Karpas-422 (cell line): ENCODE data around the gene CFAP70. TPM values are rescaled to one million over a fixed set of nuclear protein-coding genes. Genes with fewer than 3 reads are reported as not detected.

Experiments
- DNase-seq: peaks from one replicate; pipeline ENCODE4 v3.0.0-alpha.2; 2015
- H2AFZ ChIP-seq: fragments of 200-600 bp; sonication (generic); 2 replicates; pipeline ENCODE4 v1.6.1; 2014; ENCODE audit warnings: antibody characterized with exemption, low read length, mixed read lengths
- H3K27ac ChIP-seq: fragments of 200-600 bp; sonication (generic); 2 replicates; pipeline ENCODE4 v1.5.1; 2014; ENCODE audit warnings: mild to moderate bottlenecking, low read length, moderate library complexity
- H3K27me3 ChIP-seq: fragments of 200-600 bp; sonication (generic); 2 replicates; pipeline ENCODE4 v1.6.1; 2014; ENCODE audit warnings: low read length, mixed read lengths
- H3K36me3 ChIP-seq: fragments of 200-600 bp; sonication (generic); 2 replicates; pipeline ENCODE4 v1.6.1; 2014; ENCODE audit warnings: low read length, mixed read lengths; ENCODE audit not compliant: insufficient read depth
- H3K4me1 ChIP-seq: fragments of 200-600 bp; sonication (generic); 2 replicates; pipeline ENCODE4 v1.6.1; 2014; ENCODE audit warnings: mild to moderate bottlenecking, low read length, mixed read lengths
- H3K4me2 ChIP-seq: fragments of 200-600 bp; sonication (generic); 2 replicates; pipeline ENCODE4 v1.6.1; 2014; ENCODE audit warnings: low read length, low read depth, mild to moderate bottlenecking; ENCODE audit not compliant: poor library complexity, severe bottlenecking
- H3K4me3 ChIP-seq: fragments of 200-600 bp; sonication (generic); 2 replicates; pipeline ENCODE4 v1.5.1; 2014; ENCODE audit warnings: mild to moderate bottlenecking, antibody characterized with exemption, low read length, mixed read lengths
- H3K79me2 ChIP-seq: fragments of 200-600 bp; sonication (generic); 2 replicates; pipeline ENCODE4 v1.6.1; 2014; ENCODE audit warnings: mild to moderate bottlenecking, low read length, mixed read lengths
- H3K9ac ChIP-seq: fragments of 200-600 bp; sonication (generic); 2 replicates; pipeline ENCODE4 v1.6.0; 2014; ENCODE audit warnings: low read length
- H3K9me2 ChIP-seq: fragments of 200-600 bp; sonication (generic), shearing (Covaris generic); replicated peaks from 2 replicates; pipeline ENCODE4 v1.6.0; 2014; ENCODE audit warnings: mild to moderate bottlenecking, low read length, moderate library complexity; ENCODE audit not compliant: insufficient read depth
- H3K9me3 ChIP-seq: fragments of 300-700, 200-600 bp; sonication (generic); 2 replicates; pipeline ENCODE4 v1.6.1; 2014; ENCODE audit warnings: low read length, mixed read lengths
- H4K20me1 ChIP-seq: fragments of 200-600 bp; sonication (generic); 2 replicates; pipeline ENCODE4 v1.6.1; 2014; ENCODE audit warnings: mild to moderate bottlenecking, antibody characterized with exemption, low read length, low read depth; ENCODE audit not compliant: insufficient read depth
- small RNA-seq: library from RNA; depleted of rRNA; stranded (forward); fragments of <200 nt; gene quantifications from one replicate; pipeline ENCODE3, GENCODE V24; 2014
- total RNA-seq: library from RNA; depleted of rRNA; stranded (reverse); fragments of >200 nt; shearing (Covaris generic); gene quantifications from 2 replicates; pipeline ENCODE4 v1.2.3, GENCODE V29; 2014; ENCODE audit warnings: low replicate concordance; rRNA removed

The CFAP70 gene
- total RNA-seq, 1 experiment from 2014 or later: 14.4 TPM

DNA sequence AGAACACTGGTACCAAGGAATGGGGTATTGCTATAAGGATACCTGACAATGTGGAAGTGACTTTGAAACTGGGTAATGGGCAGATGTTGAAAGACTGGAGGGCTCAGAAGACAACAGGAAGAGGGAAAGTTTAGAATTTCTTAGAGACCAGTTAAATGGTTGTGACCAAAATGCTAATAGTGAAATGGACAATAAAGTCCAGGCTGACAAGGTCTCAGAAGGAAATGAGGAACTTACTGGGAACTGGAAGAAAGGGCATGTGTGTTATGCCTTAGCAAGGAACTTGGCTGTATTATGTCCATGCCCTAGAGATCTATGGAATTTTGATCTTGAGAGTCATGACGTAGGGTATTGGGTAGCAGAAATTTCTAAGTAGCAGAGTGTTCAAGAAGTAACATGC, 152.8 kb downstream of the CFAP70 start:
- Histone ChIP-seq H3K9me3 (no peaks in the 10 kb centered on the region), H3K9ac (no peak overlapping the region), H3K27me3 (no peaks in the 10 kb centered on the region), H3K4me3 (no peak overlapping the region), H4K20me1 (no peaks in the 10 kb centered on the region), H3K27ac (no peak overlapping the region), H3K9me2 (no peaks in the 10 kb centered on the region), H2AFZ (no peak overlapping the region), H3K36me3 (peaks cover 8% of the 10 kb centered on the region; the same call in 1 of the 2 replicates), H3K4me1 (no peaks in the 10 kb centered on the region), H3K79me2 (no peaks in the 10 kb centered on the region), H3K4me2 (no peak overlapping the region)
- no peak for DNase-seq

DNA sequence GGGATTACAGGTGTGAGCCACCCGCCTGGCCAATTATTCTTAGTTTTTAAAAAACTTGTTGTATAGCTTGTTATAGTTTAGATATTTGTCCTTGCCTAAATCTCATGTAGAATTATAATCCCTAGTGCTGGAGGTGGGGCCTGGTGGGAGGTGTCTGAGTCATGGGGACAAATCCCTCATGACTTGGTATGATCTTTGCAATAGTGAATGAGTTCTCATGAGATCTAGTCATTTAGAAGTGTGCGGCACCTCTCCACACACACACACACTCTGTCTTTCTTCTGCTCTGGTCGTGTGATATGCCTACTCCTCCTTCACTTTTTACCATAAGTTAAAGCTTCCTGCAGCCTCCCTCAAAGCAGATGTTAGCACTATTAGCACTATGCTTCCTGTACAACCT, 153.6 kb downstream of the CFAP70 start:
- no peaks in the 10 kb centered on the region for H3K79me2 ChIP-seq
- no peak overlapping the region for H3K4me3 ChIP-seq
- H2AFZ ChIP-seq: no peak overlapping the region
- no peaks in the 10 kb centered on the region for H4K20me1 ChIP-seq
- H3K27ac ChIP-seq: no peak overlapping the region
- H3K9me3 ChIP-seq: no peaks in the 10 kb centered on the region
- H3K9ac ChIP-seq: no peak overlapping the region
- H3K36me3 ChIP-seq: peaks cover 8% of the 10 kb centered on the region; the same call in 1 of the 2 replicates
- H3K9me2 ChIP-seq: no peaks in the 10 kb centered on the region
- DNase-seq: no peak
- H3K4me1 ChIP-seq: no peaks in the 10 kb centered on the region
- no peaks in the 10 kb centered on the region for H3K27me3 ChIP-seq
- no peak overlapping the region for H3K4me2 ChIP-seq

Small RNAs within 50 kb of the gene (small RNA-seq; reads per million reads assigned to genes)
- gene RF00019 (not detected), gene RNU6-833P (not detected)

Other genes starting within 250 kb of the CFAP70 start
- 1.3 and 2.7 TPM in 2 replicates for gene NUDT13, start 248.4 kb downstream of the CFAP70 start, total RNA-seq
- gene ECD, start 190.9 kb downstream of the CFAP70 start, total RNA-seq: 21.9 and 36.8 TPM in 2 replicates
- 18.7 and 31.5 TPM in 2 replicates for gene FAM149B1, start 190.7 kb downstream of the CFAP70 start, total RNA-seq
- gene DNAJC9, start 111.6 kb downstream of the CFAP70 start, total RNA-seq: 31.7 and 44.1 TPM in 2 replicates
- 78.2 and 88.2 TPM in 2 replicates for gene MRPS16, start 106.2 kb downstream of the CFAP70 start, total RNA-seq
- 56.2 and 90.9 TPM in 2 replicates for gene ANXA7, start 55.2 kb upstream of the CFAP70 start, total RNA-seq
- 2.7 and 5.7 TPM in 2 replicates for gene MSS51, start 74.7 kb upstream of the CFAP70 start, total RNA-seq
- 24.1 and 51.0 TPM in 2 replicates for gene PPP3CB, start 137.2 kb upstream of the CFAP70 start, total RNA-seq
- gene USP54, start 232.5 kb upstream of the CFAP70 start, total RNA-seq: 8.2 and 10.7 TPM in 2 replicates